OCI-LY3 (cell line): ENCODE measurements around the gene C1orf226.

ENCODE experiments used
- H2AFZ ChIP-seq: fragments of 200-600, 300-600 bp; shearing (Covaris generic); 2 replicates; pipeline ENCODE4 v1.6.0; 2014; ENCODE audit warnings: antibody characterized with exemption, low read depth, low read length
- H3K27ac ChIP-seq: fragments of 200-600, 300-600 bp; sonication (generic); 2 replicates; pipeline ENCODE4 v1.5.1; 2014; ENCODE audit warnings: mild to moderate bottlenecking, low read length, moderate library complexity, mixed read lengths
- H3K27me3 ChIP-seq: fragments of 200-600, 300-600 bp; sonication (generic); 2 replicates; pipeline ENCODE4 v1.6.1; 2014; ENCODE audit warnings: low read depth, low read length, mixed read lengths
- H3K36me3 ChIP-seq: fragments of 200-600, 300-600 bp; sonication (generic); replicated peaks from 2 replicates; pipeline ENCODE3; 2014; ENCODE audit warnings: low read depth, low read length, mixed read lengths
- H3K4me1 ChIP-seq: fragments of 300-600, 200-600 bp; sonication (generic); 2 replicates; pipeline ENCODE4 v1.6.1; 2014; ENCODE audit warnings: low read length, mixed read lengths
- H3K4me2 ChIP-seq: fragments of 200-600, 300-600 bp; sonication (generic); 2 replicates; pipeline ENCODE4 v1.6.1; 2014; ENCODE audit warnings: low read length, mixed read lengths
- H3K4me3 ChIP-seq: fragments of 300-600, 200-600 bp; sonication (generic); 2 replicates; pipeline ENCODE4 v1.5.1; 2014; ENCODE audit warnings: antibody characterized with exemption, mild to moderate bottlenecking, low read length, moderate library complexity
- H3K79me2 ChIP-seq: fragments of 300-600, 200-600 bp; shearing (Covaris generic); 2 replicates; pipeline ENCODE4 v1.6.1; 2014; ENCODE audit warnings: mild to moderate bottlenecking, low read length, mixed read lengths
- H3K9ac ChIP-seq: fragments of 300-600, 200-600 bp; shearing (Covaris generic); 2 replicates; pipeline ENCODE4 v1.6.0; 2014; ENCODE audit warnings: mild to moderate bottlenecking, low read length, moderate library complexity
- H3K9me3 ChIP-seq: fragments of 200-600, 300-600 bp; shearing (Covaris generic); 2 replicates; pipeline ENCODE4 v1.6.1; 2014; ENCODE audit warnings: low read length, mixed read lengths; ENCODE audit not compliant: insufficient read depth
- H4K20me1 ChIP-seq: fragments of 200-600, 300-600 bp; sonication (generic); 2 replicates; pipeline ENCODE4 v1.6.1; 2016; ENCODE audit warnings: low read length, mixed read lengths; ENCODE audit not compliant: insufficient read depth
- EZH2phosphoT487 ChIP-seq: fragments of 200-600 bp; shearing (Covaris generic); IDR thresholded peaks from 2 replicates; pipeline ENCODE4 v1.6.1; 2018; ENCODE audit warnings: antibody characterized with exemption, mixed run types, low read depth
- TF ChIP-seq, protein P1 (sequence below): fragments of 200-600, 300-600 bp; sonication (generic); IDR thresholded peaks from 2 replicates; pipeline ENCODE4 v1.5.1; 2014; ENCODE audit warnings: antibody characterized with exemption, low read length, low read depth

The C1orf226 gene

DNA sequence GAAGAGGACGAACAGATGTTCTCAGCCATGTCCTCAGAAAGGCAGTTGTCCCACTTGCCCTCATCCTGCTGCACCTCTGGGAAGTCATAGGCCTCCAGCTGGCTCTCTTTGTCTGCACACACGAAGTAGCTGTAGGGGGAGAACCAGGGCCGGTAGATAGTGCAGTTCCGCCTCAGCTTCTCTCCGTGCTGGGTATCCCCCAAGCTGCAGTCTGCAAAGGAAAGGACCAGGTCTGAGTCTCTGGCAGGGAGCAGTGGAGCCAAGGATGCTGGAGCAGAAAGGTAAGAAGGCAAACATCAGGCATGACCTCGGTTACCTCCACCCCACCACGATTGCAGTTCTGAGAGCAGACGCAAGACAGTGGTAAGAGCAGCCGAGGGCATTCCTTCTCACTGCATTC, 7.1 kb upstream of the C1orf226 start:
- Histone ChIP-seq H4K20me1 (no peaks in the 10 kb centered on the region), H3K79me2 (no peaks in the 10 kb centered on the region), H3K4me3 (no peak overlapping the region), H3K9me3 (no peaks in the 10 kb centered on the region), H3K27ac (no peak overlapping the region), H3K4me1 (no peaks in the 10 kb centered on the region), H3K4me2 (no peak overlapping the region), H3K9ac (no peak overlapping the region), H3K27me3 (peaks cover 47% of the 10 kb centered on the region), H3K36me3 (no peaks in the 10 kb centered on the region), H2AFZ (no peak overlapping the region)
- TF ChIP-seq EZH2phosphoT487, result no peak
- TF ChIP-seq, protein P1, sequence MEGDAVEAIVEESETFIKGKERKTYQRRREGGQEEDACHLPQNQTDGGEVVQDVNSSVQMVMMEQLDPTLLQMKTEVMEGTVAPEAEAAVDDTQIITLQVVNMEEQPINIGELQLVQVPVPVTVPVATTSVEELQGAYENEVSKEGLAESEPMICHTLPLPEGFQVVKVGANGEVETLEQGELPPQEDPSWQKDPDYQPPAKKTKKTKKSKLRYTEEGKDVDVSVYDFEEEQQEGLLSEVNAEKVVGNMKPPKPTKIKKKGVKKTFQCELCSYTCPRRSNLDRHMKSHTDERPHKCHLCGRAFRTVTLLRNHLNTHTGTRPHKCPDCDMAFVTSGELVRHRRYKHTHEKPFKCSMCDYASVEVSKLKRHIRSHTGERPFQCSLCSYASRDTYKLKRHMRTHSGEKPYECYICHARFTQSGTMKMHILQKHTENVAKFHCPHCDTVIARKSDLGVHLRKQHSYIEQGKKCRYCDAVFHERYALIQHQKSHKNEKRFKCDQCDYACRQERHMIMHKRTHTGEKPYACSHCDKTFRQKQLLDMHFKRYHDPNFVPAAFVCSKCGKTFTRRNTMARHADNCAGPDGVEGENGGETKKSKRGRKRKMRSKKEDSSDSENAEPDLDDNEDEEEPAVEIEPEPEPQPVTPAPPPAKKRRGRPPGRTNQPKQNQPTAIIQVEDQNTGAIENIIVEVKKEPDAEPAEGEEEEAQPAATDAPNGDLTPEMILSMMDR, result no peak

DNA sequence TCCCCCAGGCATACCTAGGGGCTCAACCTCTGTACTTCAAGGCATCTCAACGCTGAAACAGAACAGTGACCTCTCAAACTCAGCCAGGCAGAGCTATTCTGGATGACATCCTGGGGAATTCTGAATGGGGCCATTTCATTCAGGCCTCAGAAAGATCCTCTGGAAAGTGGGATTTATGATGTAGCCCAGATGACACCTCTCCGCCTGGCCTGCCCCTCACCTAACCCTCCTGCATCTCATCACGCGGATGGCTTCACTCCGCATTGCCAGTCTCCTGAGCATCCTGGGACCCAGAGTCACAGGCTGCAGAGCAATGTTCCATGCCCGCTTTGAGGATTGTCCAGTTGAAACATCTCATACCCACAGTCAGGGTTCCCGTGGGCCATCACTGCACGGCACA, 6.1 kb upstream of the C1orf226 start:
- Histone ChIP-seq H2AFZ (no peak overlapping the region), H3K4me3 (no peak overlapping the region), H3K4me2 (no peak overlapping the region), H3K27ac (no peak overlapping the region), H3K4me1 (no peaks in the 10 kb centered on the region), H3K9ac (no peak overlapping the region), H3K79me2 (no peaks in the 10 kb centered on the region), H3K9me3 (no peaks in the 10 kb centered on the region), H3K27me3 (peaks cover 45% of the 10 kb centered on the region), H4K20me1 (no peaks in the 10 kb centered on the region), H3K36me3 (no peaks in the 10 kb centered on the region)
- TF ChIP-seq, protein P1, result no peak
- no peak for TF ChIP-seq EZH2phosphoT487

GRCh38 chr1:162376691-162377090, 4.8 kb upstream of the C1orf226 start, which contains the start of gene SPATA46:
SPATA46 (minus strand) TSS chr1:162376854; CDS start chr1:162376790, 64 bp downstream.
- Histone ChIP-seq H3K27ac (no peak within 1 kb of the TSS), H3K36me3 (no peaks in the 10 kb centered on the region), H2AFZ (no peak within 1 kb of the TSS), H3K9ac (no peak within 1 kb of the TSS), H3K27me3 (peaks cover 44% of the 10 kb centered on the region), H3K9me3 (no peaks in the 10 kb centered on the region), H3K79me2 (no peaks in the 10 kb centered on the region), H3K4me1 (no peaks in the 10 kb centered on the region), H3K4me3 (no peak within 1 kb of the TSS), H3K4me2 (no peak within 1 kb of the TSS), H4K20me1 (no peaks in the 10 kb centered on the region)
- no peak for TF ChIP-seq EZH2phosphoT487
- TF ChIP-seq, protein P1, result no peak

- Histone ChIP-seq H3K9ac (no peak overlapping the region), H3K4me2 (no peak overlapping the region)
Observed at GRCh38 chr1:162380061-162380846, 1.3 kb upstream of the C1orf226 start.

More at GRCh38 chr1:162380061-162380846, 1.3 kb upstream of the C1orf226 start:
- Histone ChIP-seq H3K36me3 (no peaks in the 10 kb centered on the region), H3K27me3 (peaks cover 37% of the 10 kb centered on the region), H3K9me3 (no peaks in the 10 kb centered on the region), H3K4me3 (no peak overlapping the region), H3K27ac (no peak overlapping the region), H2AFZ (no peak overlapping the region), H3K79me2 (no peaks in the 10 kb centered on the region), H4K20me1 (no peaks in the 10 kb centered on the region), H3K4me1 (no peaks in the 10 kb centered on the region)
- TF ChIP-seq, protein P1, result no peak
- no peak for TF ChIP-seq EZH2phosphoT487
